ENCODE measurements around the gene DHRSX. TPM values are rescaled to one million over a fixed set of nuclear protein-coding genes. Genes with fewer than 3 reads are reported as not detected.

Gene DHRSX
- polyA plus RNA-seq, 1 donor from 2014 or later = 15.7 TPM

GRCh38 chrX:2332252-2332651 is 168.5 kb downstream of the DHRSX start:
- H4K20me1 ChIP-seq (ENCODE audit: insufficient read depth) = no peaks in the 10 kb centered on the region
- no peaks in the 10 kb centered on the region for H3K9me2 ChIP-seq (ENCODE audit: insufficient read depth, low read length)
- no peak for TF ChIP-seq MXI1 (conservative IDR thresholded peaks at IDR 0.05; ENCODE audit: poor library complexity, severe bottlenecking)
- TF ChIP-seq POLR2AphosphoS5 (IDR thresholded peaks at IDR 0.05) = no peak
- TF ChIP-seq CTCF (IDR thresholded peaks at IDR 0.05; ENCODE audit: poor library complexity, severe bottlenecking) = no peak
- no peak for TF ChIP-seq EP300 (conservative IDR thresholded peaks at IDR 0.05; ENCODE audit: poor library complexity, severe bottlenecking)
- no peak for TF ChIP-seq REST (IDR thresholded peaks at IDR 0.05; ENCODE audit: borderline replicate concordance)
- no peak for TF ChIP-seq TAF1 (IDR thresholded peaks at IDR 0.05; ENCODE audit: low read depth)
- no peak for TF ChIP-seq SMC3 (conservative IDR thresholded peaks at IDR 0.05; ENCODE audit: poor library complexity)
- TF ChIP-seq RAD21 (conservative IDR thresholded peaks at IDR 0.05) = no peak
- TF ChIP-seq EZH2 (IDR thresholded peaks at IDR 0.05; ENCODE audit: borderline replicate concordance, insufficient read depth, low read length, poor library complexity, severe bottlenecking) = no peak
- no peaks in the 10 kb centered on the region for H3K79me2 ChIP-seq (replicated peaks; ENCODE audit: insufficient read depth, low read length)
- no peak overlapping the region for H3K4me2 ChIP-seq (ENCODE audit: low read length)
- H3K4me3 ChIP-seq (ENCODE audit: low read length) = no peak overlapping the region
- no peak overlapping the region for H3K27ac ChIP-seq (ENCODE audit: low read length)
- no peaks in the 10 kb centered on the region for H3K36me3 ChIP-seq (ENCODE audit: insufficient read depth, low read length)
- H3K9me3 ChIP-seq (ENCODE audit: low read length) = no peaks in the 10 kb centered on the region
- H3F3A ChIP-seq (ENCODE audit: insufficient read depth, low read length, poor library complexity, severe bottlenecking) = no peaks in the 10 kb centered on the region
- H3K9ac ChIP-seq (ENCODE audit: low read length) = no peak overlapping the region
- H3K27me3 ChIP-seq (ENCODE audit: insufficient read depth, low read depth, low read length) = no peaks in the 10 kb centered on the region
- no peak overlapping the region for H2AFZ ChIP-seq (ENCODE audit: low read depth, low read length)

- no peak overlapping the region for H3K4me3 ChIP-seq (ENCODE audit: low read length)
- no peaks in the 10 kb centered on the region for H3K79me2 ChIP-seq (replicated peaks; ENCODE audit: insufficient read depth, low read length)
- H3K9me2 ChIP-seq (ENCODE audit: insufficient read depth, low read length) = no peaks in the 10 kb centered on the region
- H3K9me3 ChIP-seq (ENCODE audit: low read length) = no peaks in the 10 kb centered on the region
- H4K20me1 ChIP-seq (ENCODE audit: insufficient read depth) = no peaks in the 10 kb centered on the region
- H3F3A ChIP-seq (ENCODE audit: insufficient read depth, low read length, poor library complexity, severe bottlenecking) = no peaks in the 10 kb centered on the region
- no peaks in the 10 kb centered on the region for H3K36me3 ChIP-seq (ENCODE audit: insufficient read depth, low read length)
- H3K27me3 ChIP-seq (ENCODE audit: insufficient read depth, low read depth, low read length) = no peaks in the 10 kb centered on the region
- H3K9ac ChIP-seq (ENCODE audit: low read length) = no peak overlapping the region
- no peak overlapping the region for H2AFZ ChIP-seq (ENCODE audit: low read depth, low read length)
- no peak for TF ChIP-seq EP300 (conservative IDR thresholded peaks at IDR 0.05; ENCODE audit: poor library complexity, severe bottlenecking)
- no peak for TF ChIP-seq CTCF (IDR thresholded peaks at IDR 0.05; ENCODE audit: poor library complexity, severe bottlenecking)
- TF ChIP-seq REST (IDR thresholded peaks at IDR 0.05; ENCODE audit: borderline replicate concordance) = no peak
- no peak for TF ChIP-seq MXI1 (conservative IDR thresholded peaks at IDR 0.05; ENCODE audit: poor library complexity, severe bottlenecking)
- TF ChIP-seq TAF1 (IDR thresholded peaks at IDR 0.05; ENCODE audit: low read depth) = no peak
- no peak for TF ChIP-seq RAD21 (conservative IDR thresholded peaks at IDR 0.05)
- no peak for TF ChIP-seq SMC3 (conservative IDR thresholded peaks at IDR 0.05; ENCODE audit: poor library complexity)
- no peak for TF ChIP-seq EZH2 (IDR thresholded peaks at IDR 0.05; ENCODE audit: borderline replicate concordance, insufficient read depth, low read length, poor library complexity, severe bottlenecking)
- TF ChIP-seq POLR2AphosphoS5 (IDR thresholded peaks at IDR 0.05) = no peak
- no peak overlapping the region for H3K27ac ChIP-seq (ENCODE audit: low read length)
- no peak overlapping the region for H3K4me2 ChIP-seq (ENCODE audit: low read length)
Measured at GRCh38 chrX:2330910-2331309, 169.9 kb downstream of the DHRSX start.

All from neural cell (in vitro differentiated cells).